OCI-M2 (cell line): ENCODE results near the gene MYL6.
"Not testable (repeated sequence)": the region's sequence is repeated elsewhere in the genome, so short reads cannot be mapped to it uniquely, and the experiment has no call there.

Experiments
- DNase-seq: peaks from one replicate; lab custom pipeline; 2025; ENCODE audit not compliant: unreplicated experiment; lab: John Stamatoyannopoulos, UW

The MYL6 gene

DNA sequence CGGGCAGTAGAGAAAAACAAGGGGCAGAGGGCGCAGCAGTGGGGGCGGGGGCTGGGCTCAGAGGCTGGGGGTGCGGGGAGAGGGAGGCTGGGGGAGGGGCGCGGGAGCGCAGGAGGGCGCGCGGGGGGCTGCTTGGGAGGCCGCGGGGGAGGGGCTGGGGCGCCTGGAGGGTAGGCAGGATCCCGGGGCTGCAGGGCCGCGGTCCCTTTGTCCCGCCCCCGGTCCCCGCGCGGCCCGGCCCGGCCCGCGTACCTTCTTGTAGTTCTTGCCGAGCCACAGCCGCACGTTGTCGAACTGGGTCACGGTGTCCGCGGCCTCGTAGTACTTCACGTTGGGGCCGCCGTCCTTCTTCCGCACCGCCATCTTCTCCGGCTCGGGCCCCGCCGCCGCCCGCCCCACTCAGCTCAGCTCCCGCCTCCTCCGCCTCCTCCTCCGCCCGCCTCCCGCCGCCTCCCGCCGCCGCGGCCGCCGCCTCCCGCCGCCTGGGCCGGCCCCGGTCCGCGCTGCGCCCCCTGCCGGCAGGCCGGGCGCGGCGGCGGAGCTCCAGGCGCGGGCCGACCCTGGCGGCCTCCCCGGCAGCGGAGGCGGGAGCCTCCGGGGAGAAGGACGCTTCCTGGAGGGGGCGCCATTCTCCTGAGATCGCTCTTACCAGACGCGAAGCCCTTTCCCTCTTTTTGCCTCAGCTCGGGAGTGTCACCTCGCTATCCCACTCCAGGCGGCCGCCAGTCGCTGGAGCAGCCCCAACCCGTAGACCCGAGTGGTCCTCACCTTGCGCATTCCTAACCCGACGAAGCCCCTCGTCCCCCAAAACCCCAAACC is 31.1 kb downstream of the MYL6 start, which contains the start of gene SMARCC2:
Gene SMARCC2 (minus strand): TSS at position 385 of the 819 bp plus-strand sequence. CDS start 22 bp downstream, at position 363.
- DNase-seq: peak; percentile 37

DNA sequence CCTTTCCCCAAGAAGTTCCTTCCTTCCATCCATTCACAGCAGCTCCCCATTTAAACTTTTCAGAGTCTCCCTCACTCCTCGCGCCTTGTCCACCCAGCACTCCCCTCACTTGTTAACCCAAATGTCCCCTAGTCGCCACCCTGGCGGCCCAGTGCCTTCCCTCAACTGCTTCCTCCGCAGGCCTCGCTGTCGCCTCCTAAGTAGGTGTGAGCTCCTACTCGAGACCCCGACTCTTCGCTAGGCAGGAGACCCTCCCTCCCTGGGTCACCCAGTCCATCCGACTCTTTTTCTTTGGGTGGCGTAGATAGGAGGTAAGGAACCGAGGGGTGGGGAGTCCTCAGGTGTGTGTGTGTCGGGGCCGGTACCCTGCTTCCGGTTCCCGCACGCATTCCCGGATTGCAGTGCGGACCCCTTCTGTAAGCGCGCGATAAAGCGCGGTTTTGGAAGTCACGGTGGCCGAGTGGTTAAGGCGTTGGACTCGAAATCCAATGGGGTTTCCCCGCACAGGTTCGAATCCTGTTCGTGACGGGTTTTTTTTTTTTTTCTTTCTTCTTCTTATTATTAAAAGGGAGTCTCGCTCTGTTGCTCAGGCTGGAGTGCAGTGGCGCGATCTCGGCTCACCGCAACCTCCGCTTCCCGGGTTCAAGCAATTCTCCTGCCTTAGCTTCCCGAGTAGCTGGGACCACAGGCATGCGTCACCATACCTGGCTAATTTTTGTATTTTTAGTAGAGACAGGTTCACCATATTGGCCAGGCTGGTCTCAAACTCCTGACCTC is 31.9 kb downstream of the MYL6 start:
- peak; percentile 55 for DNase-seq

DNA sequence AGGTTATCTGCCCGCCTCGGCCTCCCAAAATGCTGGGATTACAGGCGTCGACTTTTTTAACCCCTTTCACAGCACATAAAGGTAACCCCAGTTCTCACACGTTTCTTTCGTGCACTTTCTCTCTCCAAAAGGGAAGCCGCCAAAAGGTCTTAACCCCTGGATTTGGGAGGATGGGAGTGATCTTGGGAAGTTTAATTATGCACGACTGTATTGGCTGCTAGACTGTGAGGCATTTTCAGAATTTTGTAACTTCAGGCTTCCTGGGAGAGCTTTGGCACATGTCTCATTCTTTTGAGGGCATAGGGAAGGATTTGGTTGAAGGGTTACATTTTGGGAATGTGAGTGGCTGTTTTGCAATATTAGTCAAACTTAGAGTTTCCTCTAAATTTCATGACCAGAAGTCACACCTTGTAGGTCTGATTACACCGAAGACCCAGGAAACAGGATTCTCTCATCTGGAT is 32.6 kb downstream of the MYL6 start:
- no peak for DNase-seq

DNA sequence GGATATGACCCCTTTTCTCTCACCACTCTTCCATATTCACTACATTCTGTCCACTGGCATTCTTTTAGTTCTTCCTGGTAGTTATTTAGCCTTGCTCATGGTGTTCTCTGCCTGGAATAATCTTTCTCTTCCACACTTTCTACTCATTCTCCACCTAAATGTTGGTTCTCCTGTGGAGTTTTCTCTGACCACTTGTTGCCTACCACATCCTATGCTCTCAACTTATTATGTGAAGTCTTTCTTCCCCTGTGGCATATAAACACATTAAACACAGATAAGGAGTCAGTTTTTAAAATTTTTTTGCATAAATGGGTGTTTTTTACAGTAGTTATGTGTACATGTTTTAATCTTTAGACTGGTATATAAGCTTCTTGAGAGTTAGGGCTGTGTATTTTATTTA is 34.4 kb downstream of the MYL6 start:
- DNase-seq: no peak

DNA sequence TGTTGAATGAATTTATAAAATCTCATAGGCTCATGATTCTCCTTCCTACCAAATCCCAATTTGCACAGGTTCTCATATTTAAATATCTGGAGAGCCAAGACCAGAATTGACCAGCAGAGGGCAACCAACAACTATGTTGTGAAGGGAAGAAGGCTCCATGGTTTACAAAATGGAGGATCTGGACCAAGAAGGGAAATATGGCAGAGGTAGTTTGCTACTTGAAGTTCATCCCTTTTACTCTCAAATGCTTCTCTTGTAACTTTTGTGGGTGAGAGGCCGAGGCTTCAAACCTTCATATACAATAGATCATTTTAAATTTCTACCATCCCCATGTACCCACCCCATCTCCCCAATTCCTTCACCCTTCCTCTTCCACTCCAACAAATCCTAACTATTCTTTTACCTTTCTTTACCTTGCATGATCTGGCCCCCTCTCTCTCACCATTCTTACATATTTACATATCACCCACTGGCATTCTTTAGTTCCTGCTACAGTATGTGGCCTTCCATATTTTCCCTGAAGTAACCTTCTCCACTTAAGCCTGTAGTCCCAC is 34.9 kb downstream of the MYL6 start:
- peak; percentile 67 for DNase-seq

DNA sequence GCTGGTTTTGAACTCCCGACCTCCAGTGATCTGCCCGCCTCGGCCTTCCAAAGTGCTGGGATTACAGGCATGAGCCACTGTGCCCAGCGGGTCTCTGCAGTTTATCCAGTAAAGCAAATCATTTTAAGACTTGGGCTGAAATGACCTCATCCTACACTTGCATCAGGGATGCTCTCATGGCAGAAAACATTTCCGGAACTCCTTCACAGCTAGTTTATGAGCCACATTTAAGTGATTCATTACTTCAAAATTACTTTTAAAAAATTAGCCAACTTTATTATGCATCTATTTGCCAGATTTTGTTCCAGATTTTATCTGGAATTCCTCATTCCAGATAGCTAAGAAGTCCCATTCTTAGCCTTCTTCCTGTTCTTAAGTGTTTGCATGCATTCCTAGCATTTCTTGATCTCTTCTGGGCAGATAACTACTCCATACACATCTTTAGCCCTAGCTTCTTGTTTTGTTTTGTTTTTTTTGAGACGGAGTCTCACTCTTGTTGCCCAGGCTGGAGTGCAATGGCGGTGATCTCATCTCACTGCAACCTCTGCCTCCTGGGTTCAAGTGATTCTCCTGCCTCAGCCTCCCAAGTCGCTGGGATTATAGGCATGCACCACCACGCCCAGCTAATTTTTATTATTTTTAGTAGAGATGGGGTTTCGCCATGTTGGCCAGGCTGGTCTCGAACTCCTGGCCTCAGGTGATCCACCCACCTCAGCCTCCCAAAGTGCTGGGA is 38.8 kb downstream of the MYL6 start:
- not testable (repeated sequence) for DNase-seq

DNA sequence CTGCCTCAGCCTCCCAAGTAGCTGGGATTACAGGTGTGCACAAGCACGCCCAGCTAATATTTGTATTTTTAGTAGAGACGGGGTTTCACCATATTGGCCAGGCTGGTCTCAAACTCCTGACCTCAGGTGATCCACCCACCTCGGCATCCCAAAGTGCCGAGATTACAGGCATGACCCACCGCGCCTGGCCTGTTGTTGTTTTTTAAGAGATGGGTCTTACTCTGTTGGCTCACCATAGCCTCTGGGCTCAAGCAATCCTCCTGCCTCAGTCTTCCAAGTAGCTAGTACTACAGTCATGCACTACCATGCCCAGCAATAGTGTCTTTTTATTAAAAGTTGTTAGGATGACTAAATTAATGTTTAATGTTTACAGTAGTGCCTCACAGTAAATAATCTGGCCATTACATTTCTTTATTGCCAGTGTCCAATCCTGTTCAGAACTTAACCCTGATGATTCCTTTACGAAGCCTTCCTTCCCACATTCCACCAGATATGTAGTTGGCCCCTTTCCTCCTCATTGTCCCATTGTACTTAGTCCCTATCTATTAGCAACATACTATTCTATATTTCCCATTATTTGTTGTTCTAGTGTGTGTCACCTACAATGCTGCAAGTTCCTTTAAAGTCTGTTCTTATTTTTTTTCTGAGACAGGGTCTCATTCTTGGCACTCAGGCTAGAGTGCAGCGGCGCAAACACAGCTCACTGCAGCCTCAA is 39.9 kb downstream of the MYL6 start:
- DNase-seq: no peak

DNA sequence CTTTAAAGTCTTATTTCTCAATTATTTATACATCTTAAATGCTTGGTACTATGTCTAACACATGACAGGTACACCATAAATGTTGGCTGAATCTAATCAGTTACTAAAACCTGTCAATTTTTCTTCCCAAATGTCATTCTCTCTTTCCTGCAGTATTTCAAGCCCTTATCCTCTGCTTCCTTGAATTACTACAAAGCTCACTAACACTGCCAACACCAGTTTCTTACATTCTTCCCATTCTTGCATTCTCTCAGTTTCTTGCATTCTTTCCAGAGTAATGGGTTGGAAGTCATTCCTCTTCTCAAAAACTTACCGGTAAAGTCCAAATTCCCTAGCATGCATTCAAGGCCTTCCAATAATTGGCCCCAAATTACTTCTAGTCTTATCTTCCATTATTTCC is 40.7 kb downstream of the MYL6 start:
- DNase-seq: no peak

DNA sequence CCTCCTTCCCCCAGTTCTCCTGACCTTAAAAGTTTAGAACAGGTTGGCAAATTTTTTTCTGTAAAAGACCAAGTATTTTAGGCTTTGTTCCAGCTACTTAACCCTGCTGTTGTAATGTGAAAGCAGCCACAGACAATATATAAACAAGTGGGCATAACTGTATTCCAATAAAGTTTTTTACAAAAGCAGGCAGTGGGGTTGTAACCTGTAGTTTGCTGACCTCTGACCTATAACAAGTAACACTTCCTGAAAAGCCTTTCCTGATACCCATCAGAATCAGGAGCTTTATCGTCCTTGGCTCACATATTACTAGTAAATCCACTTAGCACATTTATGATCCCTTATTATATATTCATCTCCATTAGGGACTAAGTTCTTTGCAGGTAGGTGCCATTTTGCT is 44.2 kb downstream of the MYL6 start:
- DNase-seq: no peak

DNA sequence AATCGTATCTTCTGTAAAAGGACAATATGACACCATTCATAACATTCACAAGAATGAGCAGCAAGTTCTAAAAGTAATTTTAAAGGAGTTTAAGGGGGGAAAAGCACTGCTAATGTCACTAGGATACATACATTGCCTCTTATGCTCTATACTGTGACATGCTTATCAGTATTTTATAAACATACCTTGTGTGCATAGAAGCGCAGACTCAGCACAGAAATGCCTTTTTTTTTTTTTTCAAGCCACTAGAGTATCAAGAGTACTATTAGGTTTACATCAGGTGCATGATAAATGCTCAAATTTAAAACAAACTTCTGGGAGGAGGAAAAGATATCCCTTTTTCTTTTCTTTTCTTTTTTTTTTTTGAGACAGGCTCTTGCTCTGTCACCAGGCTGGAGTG is 44.7 kb downstream of the MYL6 start:
- no peak for DNase-seq

DNA sequence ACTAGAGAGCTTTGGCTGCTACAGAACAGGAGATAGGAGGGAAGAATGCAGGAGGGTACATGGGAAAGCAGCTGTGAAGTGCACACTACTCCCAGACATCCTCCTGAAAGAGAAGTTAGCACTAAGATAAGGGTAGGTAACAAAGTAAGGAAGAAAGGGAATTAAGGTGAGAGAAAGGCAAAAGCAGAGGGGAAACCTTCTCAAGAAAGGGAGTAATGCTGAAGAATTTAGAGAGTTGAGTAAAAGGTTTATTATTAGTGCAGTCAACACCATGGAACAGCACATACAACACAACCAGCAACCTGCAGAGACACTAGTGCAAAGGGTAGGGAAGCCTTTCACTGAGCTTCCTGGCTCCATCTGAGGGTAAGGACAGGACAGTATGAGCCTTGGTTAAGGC is 46.1 kb downstream of the MYL6 start:
- no peak for DNase-seq

DNA sequence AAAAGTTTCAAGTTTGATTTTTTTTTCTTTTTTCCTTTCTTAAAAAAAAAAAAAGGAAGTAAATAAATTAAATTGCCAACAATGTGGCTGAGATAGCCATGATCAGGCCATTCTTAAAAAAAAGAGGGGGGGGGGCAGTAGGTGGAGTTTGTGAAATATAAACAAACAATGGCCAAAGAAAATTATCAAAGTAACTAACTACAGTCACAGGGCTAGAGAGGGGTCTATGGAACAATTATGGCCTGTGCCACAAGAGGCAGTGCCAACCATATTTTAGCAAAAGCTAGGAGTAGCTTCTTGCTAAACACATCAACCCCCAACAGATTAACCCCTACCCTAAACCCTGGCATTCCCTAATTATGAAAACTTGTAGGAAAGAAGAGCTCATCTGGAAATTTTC is 47.3 kb downstream of the MYL6 start:
- DNase-seq: no peak

DNA sequence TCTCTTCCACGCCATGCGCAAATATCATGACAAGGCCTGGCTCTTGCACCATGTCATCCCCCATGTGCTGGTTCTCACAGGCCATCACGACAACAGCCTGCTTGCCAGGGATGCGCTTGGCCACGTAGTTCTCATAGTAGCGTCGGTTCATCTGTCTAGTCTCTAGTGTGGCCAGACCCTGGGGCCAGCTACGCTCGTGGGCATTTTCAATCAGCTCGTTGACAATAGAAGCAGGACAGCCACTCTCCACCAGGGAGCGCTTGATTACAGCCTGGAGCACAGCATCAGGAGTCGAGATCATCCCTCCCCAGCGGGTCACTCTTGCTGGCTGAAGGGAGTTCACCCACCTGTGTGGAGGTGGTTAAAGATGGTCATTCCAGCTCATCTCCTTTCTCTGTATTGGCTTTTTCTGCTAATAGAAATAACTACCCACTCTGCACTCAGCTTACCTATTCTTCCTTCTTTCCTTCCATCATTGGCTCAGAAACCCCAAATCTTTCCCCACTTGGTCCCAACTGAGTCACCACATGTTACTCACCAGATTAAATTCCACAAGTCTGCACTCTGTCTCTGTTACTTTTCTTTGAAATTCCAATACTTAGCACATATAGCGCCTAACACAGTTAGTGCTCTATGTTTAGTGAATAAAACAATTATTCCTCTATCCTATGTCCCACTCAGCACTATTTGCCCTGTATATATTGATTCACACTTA is 48.5 kb downstream of the MYL6 start:
- DNase-seq: no peak

DNA sequence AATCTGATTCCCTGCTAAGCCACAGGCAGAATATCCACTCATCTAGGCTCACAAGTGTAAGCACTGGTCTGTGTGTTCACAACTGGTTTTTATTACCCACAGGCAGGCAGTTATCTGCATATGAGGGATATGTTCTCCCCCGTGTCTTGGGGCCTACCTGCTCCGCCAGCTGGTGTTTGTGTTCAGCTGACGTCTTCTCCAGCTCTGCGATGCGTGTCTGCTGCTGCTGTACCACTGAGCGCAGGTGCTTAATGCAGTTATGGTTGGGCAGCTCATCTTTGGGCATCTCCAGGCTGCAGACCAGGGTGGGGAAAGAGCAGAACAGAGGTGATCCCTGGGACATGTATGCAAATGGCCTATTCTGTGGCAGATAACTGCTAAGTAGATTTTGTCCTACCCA is 49.8 kb downstream of the MYL6 start:
- DNase-seq: no peak
